GM21619 (cell line): Measurements from ENCODE around the gene LRSAM1.
A peak's percentile ranks its signal among the peaks of the same experiment; 100 is the strongest.

Source experiments
- ATAC-seq: cut with Tn5 transposase; IDR thresholded peaks from one replicate; pipeline ENCODE4 v1.9.1; 2021; ENCODE audit not compliant: unreplicated experiment

The LRSAM1 gene

DNA sequence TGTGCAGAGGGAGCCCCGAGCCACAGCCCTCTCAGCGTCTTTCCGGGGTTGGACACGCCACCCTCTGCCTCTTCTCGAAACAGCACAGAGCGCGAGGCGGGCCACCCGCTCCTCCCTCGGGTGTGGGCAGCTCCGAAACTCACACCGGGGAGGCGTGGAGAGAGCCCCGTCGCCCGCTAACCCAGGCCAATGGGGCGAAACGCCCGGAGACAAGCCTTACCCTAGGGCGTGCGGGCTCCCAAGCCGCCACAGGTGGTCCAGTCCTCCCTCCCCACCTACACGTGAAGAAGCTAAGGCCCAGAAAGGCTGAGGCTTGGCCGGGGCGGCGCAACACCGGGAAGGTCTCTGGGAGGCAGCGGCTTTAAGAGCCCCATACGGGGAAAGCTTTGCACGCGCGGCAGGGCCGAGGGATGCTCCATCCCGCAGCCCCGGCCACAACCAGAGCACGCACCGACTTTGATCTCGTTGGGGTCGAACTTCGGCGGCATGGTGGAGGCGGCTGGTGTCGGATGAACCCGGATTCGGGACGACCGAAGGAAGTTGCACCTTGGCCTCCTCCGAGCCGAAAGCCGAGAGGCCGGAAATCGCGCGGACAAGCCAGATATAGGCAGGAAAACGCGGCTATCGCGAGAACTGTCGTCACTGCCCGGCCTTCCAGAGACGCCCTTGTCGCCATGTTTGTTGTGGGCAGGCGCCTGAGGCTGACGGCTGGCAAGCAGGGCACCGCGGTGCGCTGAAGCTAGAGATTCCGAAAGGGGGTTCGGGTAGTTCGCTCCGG lies at the start of gene LRSAM1, which contains the start of gene RPL12:
Gene LRSAM1 (plus strand): TSS at position 681 of the 778 bp plus-strand sequence. CDS start 3,018 bp downstream, outside the sequence.
Gene RPL12 (minus strand): TSS at position 577 of the 778 bp plus-strand sequence. CDS start 89 bp downstream, at position 488.
- peak; percentile 60 for ATAC-seq

DNA sequence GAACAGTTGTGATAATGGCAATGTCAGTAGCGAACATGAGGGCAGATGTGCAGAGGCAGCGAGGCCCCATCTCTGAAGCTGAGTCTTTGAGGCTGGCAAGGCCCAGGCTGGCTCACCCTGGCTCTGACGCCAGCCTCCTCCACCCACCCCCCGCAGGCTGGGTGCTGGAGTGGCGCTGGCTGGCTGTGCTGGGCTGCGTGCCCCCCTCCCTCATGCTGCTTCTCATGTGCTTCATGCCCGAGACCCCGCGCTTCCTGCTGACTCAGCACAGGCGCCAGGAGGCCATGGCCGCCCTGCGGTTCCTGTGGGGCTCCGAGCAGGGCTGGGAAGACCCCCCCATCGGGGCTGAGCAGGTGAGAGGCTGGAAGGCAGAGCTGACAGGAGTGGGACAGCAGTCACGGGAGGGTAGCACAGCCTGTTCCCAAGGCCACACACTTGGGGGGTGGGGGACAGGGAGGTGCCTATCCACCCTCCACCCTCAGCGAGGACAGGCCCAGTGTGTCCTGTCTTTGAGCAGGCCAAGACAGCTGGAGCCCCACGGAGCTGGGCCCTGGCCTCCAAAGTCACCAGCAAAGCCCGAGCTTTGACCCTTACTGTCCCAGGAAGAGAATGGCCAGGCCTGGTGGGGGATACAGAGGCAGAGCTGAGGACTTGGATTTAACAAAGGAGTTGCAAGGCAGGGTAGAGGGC lies 48.8 kb upstream of the LRSAM1 start:
- no peak for ATAC-seq

DNA sequence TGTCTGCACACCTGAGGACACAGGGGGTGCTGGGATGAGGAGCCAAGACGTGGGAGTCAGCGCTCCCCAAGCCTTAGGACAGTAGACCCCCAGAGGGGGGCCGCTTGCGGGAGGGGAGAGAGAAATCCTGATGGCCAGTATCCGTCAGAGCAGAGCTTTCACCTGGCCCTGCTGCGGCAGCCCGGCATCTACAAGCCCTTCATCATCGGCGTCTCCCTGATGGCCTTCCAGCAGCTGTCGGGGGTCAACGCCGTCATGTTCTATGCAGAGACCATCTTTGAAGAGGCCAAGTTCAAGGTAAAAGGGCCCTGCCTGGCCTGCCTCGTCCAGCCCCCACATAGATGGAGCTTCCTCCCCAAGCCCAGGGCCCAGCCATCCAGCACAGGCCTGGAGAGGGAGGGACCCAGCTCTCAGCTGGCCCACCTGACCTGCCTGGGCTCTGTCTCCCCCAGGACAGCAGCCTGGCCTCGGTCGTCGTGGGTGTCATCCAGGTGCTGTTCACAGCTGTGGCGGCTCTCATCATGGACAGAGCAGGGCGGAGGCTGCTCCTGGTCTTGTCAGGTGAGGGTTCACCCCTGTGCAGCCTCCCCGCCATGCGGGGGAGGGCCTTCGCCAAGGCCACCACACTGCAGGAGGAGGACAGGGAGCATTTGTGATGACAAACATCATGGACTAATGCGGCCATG lies 47.7 kb upstream of the LRSAM1 start:
- ATAC-seq, result no peak

DNA sequence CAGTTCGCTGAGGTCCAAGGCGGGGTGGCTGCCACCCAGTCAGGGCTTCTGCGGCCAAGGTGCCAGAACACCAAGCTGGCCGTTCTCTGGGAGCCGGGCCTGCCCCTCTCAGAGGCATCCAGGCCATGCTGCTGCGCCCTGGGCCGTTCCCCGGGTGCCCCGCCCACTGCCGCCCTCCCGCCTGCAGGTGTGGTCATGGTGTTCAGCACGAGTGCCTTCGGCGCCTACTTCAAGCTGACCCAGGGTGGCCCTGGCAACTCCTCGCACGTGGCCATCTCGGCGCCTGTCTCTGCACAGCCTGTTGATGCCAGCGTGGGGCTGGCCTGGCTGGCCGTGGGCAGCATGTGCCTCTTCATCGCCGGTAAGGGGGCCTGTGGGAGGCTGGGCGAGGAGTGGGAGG lies 46.7 kb upstream of the LRSAM1 start:
- no peak for ATAC-seq

DNA sequence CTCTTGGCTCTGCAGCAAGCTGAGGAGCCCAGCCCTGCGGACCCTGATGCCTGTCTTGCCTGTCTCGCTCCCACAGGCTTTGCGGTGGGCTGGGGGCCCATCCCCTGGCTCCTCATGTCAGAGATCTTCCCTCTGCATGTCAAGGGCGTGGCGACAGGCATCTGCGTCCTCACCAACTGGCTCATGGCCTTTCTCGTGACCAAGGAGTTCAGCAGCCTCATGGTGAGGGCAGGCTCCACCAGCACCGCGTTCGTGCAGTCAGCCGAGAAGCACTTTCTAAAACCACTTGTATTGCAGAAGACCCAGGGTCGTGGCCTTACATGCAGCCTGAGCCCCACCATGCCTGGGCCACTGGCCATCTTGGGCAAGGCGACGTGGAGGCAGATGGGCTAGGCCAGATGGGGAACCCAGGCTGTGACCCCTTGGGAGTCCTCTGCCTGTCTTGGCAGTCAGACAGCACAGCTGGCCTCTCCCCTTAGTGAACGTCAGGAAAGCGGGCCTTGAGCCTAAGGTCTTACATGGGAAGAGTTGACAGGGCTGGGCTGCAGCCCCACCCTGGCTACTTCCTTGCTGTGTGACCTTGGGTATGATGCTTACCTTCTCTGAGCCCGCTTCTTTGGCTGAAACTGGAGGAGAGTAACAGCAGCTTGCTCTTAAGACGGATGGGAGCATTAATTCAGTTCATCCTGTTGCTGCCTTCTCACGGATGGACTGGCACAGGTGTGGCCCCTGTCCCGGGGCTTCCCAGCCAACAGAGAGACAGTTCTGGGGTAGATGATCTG lies 45.8 kb upstream of the LRSAM1 start:
- no peak for ATAC-seq

DNA sequence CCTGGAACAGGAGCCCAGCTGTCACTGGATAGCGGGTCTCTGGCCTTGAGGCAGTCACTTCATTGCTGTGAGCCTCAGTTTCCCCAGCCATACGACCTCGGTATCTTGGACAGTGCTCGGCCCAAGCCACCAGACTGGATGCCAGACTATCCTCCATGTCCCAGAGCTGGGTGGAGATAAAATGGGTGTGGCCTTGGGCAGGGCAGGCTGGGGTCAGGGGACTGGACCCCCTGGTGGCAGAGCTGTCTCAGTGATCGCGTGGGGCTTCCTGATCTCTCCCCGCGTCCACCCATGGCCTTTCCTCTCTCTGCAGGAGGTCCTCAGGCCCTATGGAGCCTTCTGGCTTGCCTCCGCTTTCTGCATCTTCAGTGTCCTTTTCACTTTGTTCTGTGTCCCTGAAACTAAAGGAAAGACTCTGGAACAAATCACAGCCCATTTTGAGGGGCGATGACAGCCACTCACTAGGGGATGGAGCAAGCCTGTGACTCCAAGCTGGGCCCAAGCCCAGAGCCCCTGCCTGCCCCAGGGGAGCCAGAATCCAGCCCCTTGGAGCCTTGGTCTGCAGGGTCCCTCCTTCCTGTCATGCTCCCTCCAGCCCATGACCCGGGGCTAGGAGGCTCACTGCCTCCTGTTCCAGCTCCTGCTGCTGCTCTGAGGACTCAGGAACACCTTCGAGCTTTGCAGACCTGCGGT lies 44.4 kb upstream of the LRSAM1 start:
- no peak for ATAC-seq

DNA sequence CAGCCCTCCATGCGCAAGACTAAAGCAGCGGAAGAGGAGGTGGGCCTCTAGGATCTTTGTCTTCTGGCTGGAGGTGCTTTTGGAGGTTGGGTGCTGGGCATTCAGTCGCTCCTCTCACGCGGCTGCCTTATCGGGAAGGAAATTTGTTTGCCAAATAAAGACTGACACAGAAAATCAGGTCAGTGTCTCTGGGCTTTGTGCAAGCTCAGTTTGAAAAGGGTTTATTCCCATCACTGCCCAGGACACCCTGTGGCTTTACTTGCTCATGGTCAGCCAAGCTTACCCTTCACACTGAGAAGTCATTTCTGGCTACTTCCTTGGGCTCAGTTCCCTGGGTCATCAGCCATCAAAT lies 43.8 kb upstream of the LRSAM1 start:
- no peak for ATAC-seq

DNA sequence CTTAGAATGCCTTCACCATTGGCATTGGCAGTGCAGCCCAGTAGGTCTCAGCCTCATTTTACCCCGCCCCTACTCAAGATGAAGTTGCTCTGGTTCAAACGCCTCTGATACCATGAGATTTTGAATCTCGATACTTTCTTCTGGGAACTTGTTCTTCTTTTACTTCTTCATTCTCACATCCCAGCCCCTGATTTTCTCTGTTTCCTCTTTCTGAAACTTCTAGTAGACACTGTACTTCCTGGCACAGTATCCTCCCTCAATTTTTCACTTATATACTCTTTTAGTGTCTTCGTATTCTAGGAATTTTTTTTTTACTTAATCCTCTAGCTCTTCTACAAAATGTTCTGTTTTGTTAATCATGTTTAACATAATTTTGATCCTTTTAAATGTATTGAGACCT lies 40.2 kb upstream of the LRSAM1 start:
- ATAC-seq, result no peak

DNA sequence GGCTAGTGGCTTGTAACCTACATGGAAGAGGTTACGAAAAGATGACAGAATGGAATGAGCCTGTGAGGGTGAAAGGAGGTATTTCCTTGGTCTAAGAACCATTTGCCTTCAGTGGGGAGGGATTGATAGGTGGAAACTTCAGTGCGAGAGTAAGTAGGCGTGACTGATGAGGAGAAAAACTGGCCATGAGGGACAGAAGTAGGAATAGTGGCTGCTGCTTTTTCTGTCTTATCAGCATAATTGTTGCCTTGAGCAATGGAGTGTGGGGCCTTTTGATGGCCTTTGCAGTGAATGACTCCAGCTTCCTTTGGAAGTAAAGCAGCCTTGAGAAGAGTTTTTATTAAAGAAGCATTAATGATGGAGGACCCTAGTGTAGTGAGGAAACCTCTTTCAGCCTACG lies 36.2 kb upstream of the LRSAM1 start:
- ATAC-seq, result no peak

DNA sequence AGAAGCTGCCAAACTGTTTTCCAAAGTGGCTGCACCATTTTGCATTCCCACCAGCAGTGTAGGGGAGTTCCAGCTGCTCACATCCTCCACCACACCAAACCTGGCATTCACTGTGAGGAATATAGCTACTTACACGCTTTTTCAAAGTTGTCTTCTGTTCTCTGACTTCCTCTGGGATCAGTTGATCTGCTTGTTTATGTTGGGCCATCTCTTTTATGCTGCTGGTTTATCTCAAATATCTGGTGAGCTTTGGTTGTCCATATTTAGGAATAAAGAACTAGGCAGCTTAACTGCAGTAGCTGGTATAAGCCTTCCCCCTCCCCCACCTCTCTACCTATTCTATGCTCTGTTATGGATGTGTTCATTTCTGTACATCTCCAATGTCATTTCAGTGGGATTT lies 35.7 kb upstream of the LRSAM1 start:
- ATAC-seq, result no peak

DNA sequence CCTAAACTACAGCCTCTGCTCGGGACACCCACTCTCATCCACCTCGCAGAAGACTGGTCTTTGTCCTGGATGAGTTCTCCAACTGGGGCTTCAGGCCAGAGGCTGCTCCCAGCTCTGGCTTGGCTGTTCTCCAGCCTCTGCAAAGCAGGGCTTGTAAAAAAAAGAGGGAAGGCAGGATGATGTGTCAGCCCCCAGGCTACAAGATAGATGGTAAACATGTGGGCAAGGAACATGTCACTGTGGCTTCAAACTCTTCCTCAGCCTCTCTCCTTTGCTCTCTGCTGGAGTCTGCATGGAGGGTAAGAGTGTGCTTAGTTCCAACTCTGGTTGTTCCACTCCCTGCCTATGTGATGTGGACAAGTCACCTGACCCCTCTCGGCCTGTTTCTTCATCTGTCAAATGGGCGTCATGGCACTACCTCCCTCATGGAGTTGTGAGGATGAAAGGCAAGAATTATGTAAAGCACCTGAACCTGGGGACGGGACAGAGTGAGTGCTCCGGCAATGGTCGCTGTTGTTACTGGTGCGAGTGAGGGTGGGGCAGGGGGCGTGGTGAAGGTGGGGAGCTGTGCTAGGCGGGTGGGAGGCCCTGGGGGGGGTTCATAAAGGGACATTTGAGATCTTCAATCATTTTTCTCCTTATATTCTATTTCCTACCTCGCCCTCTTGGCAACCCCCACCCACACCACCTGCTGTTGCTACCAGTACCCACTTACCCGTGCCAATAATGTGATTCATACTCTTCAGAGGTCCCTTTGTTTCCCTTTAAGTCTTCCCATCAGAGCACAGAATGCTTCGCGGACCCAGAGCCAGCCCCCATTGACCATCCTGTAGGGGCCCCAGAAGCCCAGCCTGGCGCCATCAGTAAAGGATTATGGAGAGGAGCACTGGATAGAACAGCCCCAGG lies 33.9 kb upstream of the LRSAM1 start:
- no peak for ATAC-seq

DNA sequence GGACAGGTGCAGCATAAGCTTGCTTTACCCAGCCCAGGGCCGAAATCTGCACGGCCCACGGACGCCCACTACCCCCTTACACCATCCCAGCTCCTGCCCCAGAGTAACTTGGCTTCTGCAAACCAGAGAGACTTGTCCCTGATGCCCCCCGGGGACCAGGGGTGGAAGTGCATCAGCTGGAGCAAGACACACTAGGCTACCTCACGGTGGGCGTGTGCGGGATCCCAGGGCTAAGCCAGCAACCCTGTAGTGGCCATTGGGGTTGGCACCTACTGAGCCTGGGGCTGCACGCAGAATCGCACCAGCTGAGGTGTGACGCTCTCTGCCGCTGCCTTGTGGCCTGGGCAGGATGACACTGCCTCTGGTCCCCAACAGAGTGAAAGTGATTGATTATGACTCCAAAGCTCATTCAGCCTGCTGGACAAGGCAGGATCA lies 33.3 kb upstream of the LRSAM1 start:
- ATAC-seq, result no peak

DNA sequence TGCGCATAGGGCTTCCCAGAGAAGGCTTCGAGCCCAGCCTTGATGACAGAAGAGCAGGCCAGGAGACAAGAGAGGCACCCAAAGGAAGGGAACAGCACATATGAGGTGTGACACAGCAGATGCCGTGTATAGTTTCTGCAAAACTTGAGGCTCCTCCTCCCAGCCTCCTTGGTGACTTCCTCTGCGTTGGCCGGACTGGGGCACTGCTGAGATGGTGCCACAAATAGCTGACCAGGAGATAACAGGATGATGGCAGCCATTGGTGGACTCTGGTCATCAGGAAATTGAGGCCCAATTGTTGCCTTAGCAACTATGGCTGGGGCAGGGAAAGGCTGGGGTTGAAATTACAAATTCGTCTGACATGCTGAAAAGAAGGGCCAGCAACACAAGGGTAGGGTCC lies 32.0 kb upstream of the LRSAM1 start:
- ATAC-seq, result no peak

DNA sequence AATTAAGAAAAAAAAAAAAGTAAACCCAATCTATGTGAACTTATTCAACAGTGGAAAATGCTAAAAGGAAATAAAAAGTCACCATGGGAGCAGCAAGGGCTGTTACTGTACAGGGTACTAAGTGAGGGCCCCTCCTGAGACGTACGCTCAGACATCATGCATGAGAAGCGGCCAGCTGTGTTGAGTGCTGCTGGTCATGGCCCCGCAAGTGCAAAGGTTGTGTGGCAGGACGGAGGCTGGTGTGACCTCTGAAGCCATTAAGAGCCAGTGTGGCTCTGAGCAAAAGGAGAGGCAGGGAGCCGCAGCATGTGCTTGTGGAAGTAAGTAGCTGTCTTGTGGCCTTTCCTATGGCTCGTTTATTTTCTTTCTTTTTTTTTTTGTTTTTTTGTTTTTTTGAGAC lies 30.3 kb upstream of the LRSAM1 start:
- no peak for ATAC-seq

DNA sequence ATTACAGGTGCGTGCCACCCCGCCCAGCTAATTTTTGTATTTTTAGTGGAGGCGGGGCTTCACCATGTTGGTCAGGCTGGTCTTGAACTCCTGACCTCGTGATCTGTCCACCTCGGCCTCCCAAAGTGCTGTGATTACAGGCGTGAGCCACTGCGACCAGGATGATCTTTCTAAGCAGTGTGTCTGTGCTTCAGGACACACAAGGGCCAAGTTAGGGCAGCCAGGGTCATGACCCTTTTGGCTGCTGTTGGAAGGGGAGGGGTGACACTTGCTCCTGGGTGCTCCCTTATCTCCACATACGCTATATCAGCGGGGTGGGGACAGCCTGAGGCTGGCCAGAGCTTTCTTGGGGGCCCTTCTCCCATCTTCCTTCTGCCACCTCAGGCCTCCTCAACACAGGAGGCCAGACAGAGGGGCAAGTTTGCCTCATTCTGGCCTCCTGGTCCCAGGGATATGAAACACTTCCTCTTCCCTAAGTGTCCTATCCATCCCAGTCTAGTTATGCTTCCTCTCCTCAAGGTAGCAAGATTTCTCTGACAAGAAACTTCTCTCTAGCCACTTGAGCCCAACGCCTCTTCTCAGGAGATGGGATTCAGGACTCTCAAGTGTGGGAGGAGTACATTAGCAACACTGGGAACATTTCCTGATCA lies 29.1 kb upstream of the LRSAM1 start:
- no peak for ATAC-seq

DNA sequence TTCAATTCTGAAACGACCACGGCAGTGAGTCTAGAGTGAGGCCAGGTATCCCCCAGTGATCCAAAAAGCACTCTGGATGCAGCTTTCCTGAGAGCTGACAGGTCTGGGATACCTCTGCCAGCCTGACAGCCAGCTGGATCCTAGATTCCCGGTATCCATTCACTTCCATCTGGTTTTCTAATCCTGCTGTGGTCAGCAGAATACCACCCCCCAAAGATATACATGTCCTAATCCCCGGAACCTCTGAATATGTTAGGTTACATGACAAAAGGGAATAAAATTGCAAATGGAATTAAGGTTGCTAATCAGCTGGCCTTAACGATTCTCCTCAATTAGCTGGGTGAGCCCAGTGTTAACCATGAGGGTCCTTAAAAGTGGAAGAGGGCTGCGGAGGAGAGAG lies 28.5 kb upstream of the LRSAM1 start:
- ATAC-seq, result no peak

DNA sequence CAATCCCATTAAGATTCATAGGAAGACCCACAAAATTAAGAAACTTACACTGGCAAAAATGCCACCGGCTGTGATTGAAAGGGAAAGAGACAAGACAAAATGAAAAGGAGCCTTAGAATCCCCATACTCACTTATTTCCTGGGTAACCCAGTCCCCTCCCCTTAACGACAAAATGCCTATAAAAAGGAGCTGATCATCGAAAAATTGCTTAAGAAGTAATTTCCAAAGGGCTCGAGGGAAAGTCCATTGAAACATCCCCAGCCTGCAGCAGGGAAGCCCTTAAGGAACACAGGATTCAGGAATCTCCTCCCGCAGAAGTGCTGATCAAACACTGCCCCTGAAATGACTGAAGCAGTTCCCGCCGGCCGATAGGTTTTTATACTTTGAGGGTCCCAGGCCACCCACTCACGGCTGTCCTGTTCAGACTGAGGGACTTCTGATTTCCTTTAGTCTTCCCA lies 27.8 kb upstream of the LRSAM1 start:
- ATAC-seq, result no peak

DNA sequence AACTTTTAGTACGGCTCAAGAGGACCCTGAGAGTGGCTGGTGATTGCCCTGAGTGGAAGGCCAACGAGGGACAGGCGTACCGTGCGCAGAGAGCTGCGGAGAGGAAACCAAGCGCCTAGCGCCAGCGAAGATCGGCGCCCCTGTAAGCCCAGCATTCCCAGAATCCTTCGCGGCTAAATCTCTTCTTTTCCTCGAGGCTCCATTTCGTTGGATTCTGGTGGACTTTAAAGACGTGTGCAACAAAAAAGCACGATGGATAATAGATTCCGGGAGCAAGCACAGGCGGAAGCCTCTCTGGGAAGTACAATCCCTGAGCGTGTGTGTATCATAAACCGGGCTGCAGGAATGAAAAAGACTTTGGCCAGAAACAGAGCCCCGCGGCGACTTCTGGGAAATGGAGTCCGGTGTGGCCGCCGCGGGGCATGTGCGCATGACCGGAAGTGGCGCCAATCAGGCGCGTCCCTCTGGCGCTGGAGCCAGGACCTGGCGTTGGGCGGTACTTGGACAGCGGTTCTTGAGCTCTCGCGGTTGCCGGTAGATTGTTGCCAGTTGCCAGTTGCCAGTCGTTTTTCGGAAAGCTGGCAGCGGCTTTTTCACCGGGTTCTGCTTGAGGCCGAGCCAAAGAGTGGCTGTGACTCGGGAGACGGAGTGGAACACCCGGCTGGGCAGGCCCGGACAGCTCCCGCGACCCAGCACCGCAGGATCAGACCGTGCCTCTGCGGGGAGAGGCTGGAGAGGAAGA lies 27.2 kb upstream of the LRSAM1 start, which contains the start of gene ZNF79:
Gene ZNF79 (plus strand): TSS at position 449 of the 742 bp plus-strand sequence. CDS start 406 bp downstream, outside the sequence.
- ATAC-seq, result peak; percentile 77
